Subcutaneous adipose tissue (tissue), 4 donors: ENCODE measurements around the gene NR2E1. TPM values are rescaled to one million over a fixed set of nuclear protein-coding genes. Genes with fewer than 3 reads are reported as not detected.

Experiments used
- CTCF ChIP-seq: fragments of 450-650 bp; IDR thresholded peaks from one replicate; pipeline ENCODE4 v1.5.1; 2016; ENCODE audit warnings: low read depth, mild to moderate bottlenecking, control low read depth, antibody characterized with exemption, moderate library complexity
- total RNA-seq, 4 donors: library from RNA; depleted of rRNA; stranded (reverse); fragments of >200 nt; gene quantifications; one replicate each; pipeline ENCODE4 v1.1.0, GENCODE V29; 2016

NR2E1 gene
- total RNA-seq, 4 donors from 2014 or later = not detected

- TF ChIP-seq CTCF = no peak
These were observed 10.7 kb downstream of the NR2E1 start for GRCh38 chr6:108176281-108177089.

GRCh38 chr6:108179741-108180140 lies 13.9 kb downstream of the NR2E1 start:
- TF ChIP-seq CTCF = no peak

- no peak for TF ChIP-seq CTCF
These were observed 14.4 kb downstream of the NR2E1 start for GRCh38 chr6:108180266-108180665.

- no peak for TF ChIP-seq CTCF
These were observed 15.0 kb downstream of the NR2E1 start for GRCh38 chr6:108180776-108181175.

GRCh38 chr6:108186226-108186625 lies 20.4 kb downstream of the NR2E1 start:
- no peak for TF ChIP-seq CTCF

- no peak for TF ChIP-seq CTCF
These were observed 21.7 kb downstream of the NR2E1 start for GRCh38 chr6:108187519-108187918.

GRCh38 chr6:108193131-108193530 lies 27.3 kb downstream of the NR2E1 start:
- TF ChIP-seq CTCF = no peak
